Heart right ventricle (tissue), 16 donors: ENCODE results near the gene PTGS1. TPM values are rescaled to one million over a fixed set of nuclear protein-coding genes. Genes with fewer than 3 reads are reported as not detected.
A peak's percentile ranks its signal among the peaks of the same experiment; 100 is the strongest.

Experiments used
- ATAC-seq, 8 donors: fragments of 200-7000 bp; cut with Tn5 transposase; one replicate each; pipeline ENCODE4 v1.9.1; 2020; ENCODE audit warnings: mild to moderate bottlenecking in 8 of 8, moderate library complexity in 8 of 8, moderate number of reproducible peaks in 1 of 8
- DNase-seq, 2 donors: peaks; one replicate each; pipeline ENCODE4 v3.0.0-alpha.2; 2020
- H3K27ac ChIP-seq, 10 donors: fragments of 200-600 bp; sonication (generic) in 2 of 10; one replicate each; pipeline versions ENCODE4 v1.5.0 to v1.8.0; 2020 to 2022; ENCODE audit warnings: mild to moderate bottlenecking in 3 of 10
- H3K27me3 ChIP-seq, 7 donors: fragments of 200-600 bp; one replicate each; pipeline ENCODE4 v1.8.0; 2021 to 2022; ENCODE audit warnings: mild to moderate bottlenecking in 2 of 7
- H3K36me3 ChIP-seq, 9 donors: fragments of 200-600 bp; sonication (generic) in 1 of 9; one replicate each; pipeline versions ENCODE4 v1.5.0 to v1.8.0; 2020 to 2022; ENCODE audit warnings: mild to moderate bottlenecking in 2 of 9
- H3K4me1 ChIP-seq, 9 donors: fragments of 200-600 bp; sonication (generic) in 1 of 9; one replicate each; pipeline versions ENCODE4 v1.5.0 to v1.8.0; 2020 to 2022; ENCODE audit warnings: mild to moderate bottlenecking in 4 of 9
- H3K4me3 ChIP-seq, 10 donors: fragments of 200-600 bp; sonication (generic) in 2 of 10; one replicate each; pipeline versions ENCODE4 v1.5.0 to v1.8.0; 2020 to 2022; ENCODE audit warnings: mild to moderate bottlenecking in 7 of 10, moderate library complexity in 2 of 10
- H3K9me3 ChIP-seq, 11 donors: fragments of 200-600 bp in 10 of 11; sonication (generic) in 2 of 11; one replicate each; pipeline versions ENCODE4 v1.5.0 to v1.8.0; 2013 to 2022; ENCODE audit warnings: mild to moderate bottlenecking in 2 of 11, control low read depth in 1 of 11, moderate library complexity in 1 of 11
- WGBS, 2 donors: extraction: QIAGEN DNeasy Blood & Tissue Kit; methylation state at CpG; one replicate each; pipeline ENCODE4 v1.1.7; 2013; ENCODE audit warnings: inconsistent platforms in 1 of 2; 5-methylcytosine and 5-hydroxymethylcytosine counted together
- intact Hi-C, 10 donors: fragments of 100-400 bp; cut with DNase I; formaldehyde crosslinking; loops; one replicate each; pipeline versions ENCODE4 v1.11.1 to v1.14.2; 2022
- polyA plus RNA-seq, 2 donors: library from polyadenylated mRNA; stranded (reverse); fragments of 200-250 nt; gene quantifications; one replicate each; pipeline ENCODE4 v1.2.3, GENCODE V29; 2013
- total RNA-seq, 10 donors: library from RNA; stranded (reverse); fragmentation: NEBNext Ultra II Directional in 3 of 10; extraction: Animal tissue kit (Norgen Biotek cat#: 25700) in 3 of 10; gene quantifications; one replicate each; pipeline versions ENCODE4 v1.2.1 to v1.2.4, GENCODE V29; 2021 to 2023
- TF ChIP-seq, protein P1 (sequence below), 9 donors: fragments of 200-600 bp; sonication (generic) in 2 of 9; IDR thresholded peaks; one replicate each; pipeline versions ENCODE4 v1.5.0 to v1.8.0; 2021 to 2022; ENCODE audit warnings: antibody characterized with exemption in 9 of 9, mild to moderate bottlenecking in 5 of 9, moderate library complexity in 1 of 9
- donor health status: Arrhythmogenic right ventricular cardiomyopathy.
- donor health status: ischemic (EF 13 %, LVEDD 7.1; RV severe dilation, severe dysfunction).
- donor health status: healthy with polysubstance abuse.
- donor health status: DM: no; HTN: yes; CAD: no.
- donor health status: DM: no; HTN: no; CAD: no.
- donor health status: ischemic (EF 25% LVEDD 6.9; RV normal size, moderate dysfunction).
- donor health status: ischemic (EF 25% LVEDD 5.7; RV mildly dilated, moderate dysfunction).
- donor health status: healthy.
- donor health status: DM: yes; HTN: yes; CAD: no.
- donor health status: Ischemic cardiomyopathy.
- donor health status: ischemic (EF 35%, LVEDD 5.7; RV mildly dilated, moderate dysfunction).
- donor health status: nonischemic (EF 11% LVEDD 7.7; RV severe dilation, severe dysfunction).
- donor health status: DM: yes; HTN: yes; CAD: no.
- donor health status: PGD.
- donor health status: ischemic (EF 29% LVEDD 5.4; RV normal size, mild dysfunction).
- donor health status: nonischemic (EF 23%, LVEDD 6.1; RV moderate dilation, normal function).

The PTGS1 gene
- total and polyA plus RNA-seq, 12 donors, result 0.95 to 15.6 (median 3.2) TPM

DNA sequence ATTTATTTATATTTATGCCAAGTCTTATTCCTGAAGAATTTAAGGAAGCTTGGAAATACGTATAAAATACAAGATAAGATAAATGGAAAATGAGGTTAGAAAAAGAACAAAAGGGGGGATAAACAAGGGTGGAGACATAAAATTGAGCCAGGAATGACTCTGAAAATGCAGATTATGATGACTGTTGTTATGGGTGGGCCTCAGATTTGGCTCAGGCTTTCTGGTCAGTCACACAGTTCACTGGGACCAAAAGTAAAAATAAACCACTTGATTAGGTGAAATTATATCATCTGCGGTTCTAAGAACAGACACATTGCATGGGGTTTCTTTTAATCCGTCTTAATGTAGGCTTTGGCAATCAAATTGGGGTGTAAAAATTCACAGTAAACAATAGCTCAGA lies 55.9 kb downstream of the PTGS1 start:
- DNase-seq, result no peak
- TF ChIP-seq, protein P1, sequence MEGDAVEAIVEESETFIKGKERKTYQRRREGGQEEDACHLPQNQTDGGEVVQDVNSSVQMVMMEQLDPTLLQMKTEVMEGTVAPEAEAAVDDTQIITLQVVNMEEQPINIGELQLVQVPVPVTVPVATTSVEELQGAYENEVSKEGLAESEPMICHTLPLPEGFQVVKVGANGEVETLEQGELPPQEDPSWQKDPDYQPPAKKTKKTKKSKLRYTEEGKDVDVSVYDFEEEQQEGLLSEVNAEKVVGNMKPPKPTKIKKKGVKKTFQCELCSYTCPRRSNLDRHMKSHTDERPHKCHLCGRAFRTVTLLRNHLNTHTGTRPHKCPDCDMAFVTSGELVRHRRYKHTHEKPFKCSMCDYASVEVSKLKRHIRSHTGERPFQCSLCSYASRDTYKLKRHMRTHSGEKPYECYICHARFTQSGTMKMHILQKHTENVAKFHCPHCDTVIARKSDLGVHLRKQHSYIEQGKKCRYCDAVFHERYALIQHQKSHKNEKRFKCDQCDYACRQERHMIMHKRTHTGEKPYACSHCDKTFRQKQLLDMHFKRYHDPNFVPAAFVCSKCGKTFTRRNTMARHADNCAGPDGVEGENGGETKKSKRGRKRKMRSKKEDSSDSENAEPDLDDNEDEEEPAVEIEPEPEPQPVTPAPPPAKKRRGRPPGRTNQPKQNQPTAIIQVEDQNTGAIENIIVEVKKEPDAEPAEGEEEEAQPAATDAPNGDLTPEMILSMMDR (IDR thresholded peaks at IDR 0.05), result no peak
- H3K4me3 ChIP-seq, result no peak overlapping the region
- WGBS, 2 donors, result 57 to 63% methylated on average over 3 of the region's 3 CpGs
- H3K9me3 ChIP-seq, result peaks cover 0 to 18% (median 0%) of the 10 kb centered on the region in 11 donors
- no peak overlapping the region for H3K27ac ChIP-seq
- peak in 2 of 8 donors; percentile 35 to 55 for ATAC-seq
- H3K27me3 ChIP-seq, result no peaks in the 10 kb centered on the region
- H3K36me3 ChIP-seq, result no peaks in the 10 kb centered on the region
- H3K4me1 ChIP-seq, result no peaks in the 10 kb centered on the region
- intact Hi-C loops, result no loop called here

DNA sequence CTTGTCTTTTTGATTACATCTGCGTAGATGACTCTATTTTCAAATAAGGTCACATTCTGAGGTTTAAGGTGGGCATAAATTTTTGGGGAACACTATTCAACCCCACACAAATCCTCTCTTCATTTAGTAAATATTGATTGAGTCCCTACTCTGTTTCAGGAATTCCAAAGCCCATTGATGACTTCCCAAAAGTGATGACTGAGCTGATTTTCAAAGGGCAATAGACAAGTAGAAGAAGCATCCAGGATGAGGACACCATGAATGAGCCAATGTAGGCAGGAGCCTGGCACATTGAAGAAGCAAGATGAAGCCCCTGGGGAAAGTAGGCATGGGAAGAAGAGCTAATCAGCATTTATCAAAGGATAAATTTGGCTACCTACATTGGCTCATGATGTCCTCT lies 71.7 kb downstream of the PTGS1 start:
- no peaks in the 10 kb centered on the region for H3K36me3 ChIP-seq
- H3K27ac ChIP-seq, result no peak overlapping the region
- DNase-seq (no peak), ATAC-seq (no peak)
- 56 to 72% methylated on average over 1 of the region's 1 CpG for WGBS, 2 donors
- intact Hi-C loops, result no loop called here
- H3K4me3 ChIP-seq, result no peak overlapping the region
- H3K27me3 ChIP-seq, result peaks cover 0 to 6% (median 0%) of the 10 kb centered on the region in 7 donors
- H3K4me1 ChIP-seq, result peaks cover 0 to 4% (median 0%) of the 10 kb centered on the region in 9 donors
- TF ChIP-seq, protein P1 (IDR thresholded peaks at IDR 0.05), result no peak
- peaks cover 0 to 14% (median 4%) of the 10 kb centered on the region in 11 donors for H3K9me3 ChIP-seq

DNA sequence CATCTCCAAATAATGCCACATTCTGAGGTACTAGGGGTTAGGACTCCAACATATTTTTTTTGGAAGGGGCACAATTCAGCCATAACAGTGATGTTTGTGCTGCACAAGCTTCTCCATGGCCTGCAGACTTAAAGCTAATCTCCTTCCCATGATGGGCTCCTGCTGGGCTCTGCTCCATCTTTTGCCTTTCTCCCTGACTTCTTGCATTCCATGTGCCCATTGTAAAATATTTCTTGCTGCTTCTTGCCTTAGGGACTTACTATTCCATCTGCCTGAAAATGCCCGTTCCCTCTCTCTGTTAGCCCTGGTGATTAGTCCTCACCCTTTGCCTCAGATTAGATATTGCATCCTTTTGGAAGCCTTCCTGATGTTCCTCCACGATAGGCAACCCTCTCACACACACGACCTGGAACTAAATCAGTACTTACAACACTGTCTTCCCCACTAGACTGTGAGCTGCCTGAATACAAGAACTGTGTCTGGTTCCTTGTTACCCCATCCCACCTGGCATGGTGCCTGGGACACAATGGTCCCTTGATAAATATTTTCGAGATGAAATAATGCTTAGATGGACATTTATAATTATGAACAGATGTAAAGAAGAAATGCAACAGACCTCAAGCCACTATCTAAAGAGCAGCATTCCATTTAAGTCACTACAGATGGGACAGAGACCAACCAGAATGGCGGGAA lies 73.4 kb downstream of the PTGS1 start:
- no peak for DNase-seq
- TF ChIP-seq, protein P1 (IDR thresholded peaks at IDR 0.05), result no peak
- Histone ChIP-seq H3K36me3 (no peaks in the 10 kb centered on the region), H3K4me3 (no peak overlapping the region), H3K4me1 (peaks cover 0 to 4% (median 0%) of the 10 kb centered on the region in 9 donors), H3K9me3 (peaks cover 0 to 22% (median 4%) of the 10 kb centered on the region in 11 donors), H3K27me3 (peaks cover 0 to 6% (median 0%) of the 10 kb centered on the region in 7 donors), H3K27ac (no peak overlapping the region)
- intact Hi-C loops, result no loop called here
- WGBS, 2 donors, result 49 to 56% methylated on average over 5 of the region's 5 CpGs
- ATAC-seq, result peak in 1 of 8 donors; percentile 75

Other genes with a start within 250 kb of the PTGS1 start
- 100 to 1,000 TPM; 222 to 327 (median 310) TPM for gene NDUFA8, start 211.2 kb upstream of the PTGS1 start, total RNA-seq
- gene NDUFA8, start 211.2 kb upstream of the PTGS1 start, polyA plus RNA-seq, result 100 to 1,000 TPM; 371 to 739 TPM
- gene MORN5, start 211.1 kb upstream of the PTGS1 start, total RNA-seq, result not detected
- not detected for gene MORN5, start 211.1 kb upstream of the PTGS1 start, polyA plus RNA-seq
- 1 to 10 TPM; 1.9 to 9.4 (median 4.8) TPM for gene LHX6, start 142.1 kb upstream of the PTGS1 start, total RNA-seq
- 1 to 10 TPM; 7.3 to 7.5 TPM for gene LHX6, start 142.1 kb upstream of the PTGS1 start, polyA plus RNA-seq
- 10 to 100 TPM; 36.2 to 47.6 (median 43.4) TPM for gene RBM18, start 106.2 kb upstream of the PTGS1 start, total RNA-seq
- 10 to 100 TPM in 1 of 2 donors, 1 to 10 TPM in 1; 6.0 to 13.6 TPM for gene RBM18, start 106.2 kb upstream of the PTGS1 start, polyA plus RNA-seq
- 10 to 100 TPM; 30.3 to 45.9 (median 39.1) TPM for gene MRRF, start 106.1 kb upstream of the PTGS1 start, total RNA-seq
- 10 to 100 TPM; 35.0 to 37.7 TPM for gene MRRF, start 106.1 kb upstream of the PTGS1 start, polyA plus RNA-seq
- not detected for gene OR1J1, start 106.9 kb downstream of the PTGS1 start, total RNA-seq
- gene OR1J1, start 106.9 kb downstream of the PTGS1 start, polyA plus RNA-seq, result not detected
- gene OR1J2, start 139.8 kb downstream of the PTGS1 start, total RNA-seq, result under 1 TPM in 1 of 10 donors, not detected in 9; 0.30 TPM
- not detected for gene OR1J2, start 139.8 kb downstream of the PTGS1 start, polyA plus RNA-seq
- gene OR1J4, start 148.1 kb downstream of the PTGS1 start, total RNA-seq, result not detected
- not detected for gene OR1J4, start 148.1 kb downstream of the PTGS1 start, polyA plus RNA-seq
- gene OR1N1, start 156.3 kb downstream of the PTGS1 start, total RNA-seq, result not detected
- gene OR1N1, start 156.3 kb downstream of the PTGS1 start, polyA plus RNA-seq, result not detected
- gene OR1N2, start 182.1 kb downstream of the PTGS1 start, total RNA-seq, result not detected
- gene OR1N2, start 182.1 kb downstream of the PTGS1 start, polyA plus RNA-seq, result not detected
- under 1 TPM in 1 of 10 donors, not detected in 9; 0.45 TPM for gene OR1L8, start 212.4 kb downstream of the PTGS1 start, total RNA-seq
- gene OR1L8, start 212.4 kb downstream of the PTGS1 start, polyA plus RNA-seq, result under 1 TPM in 1 of 2 donors, not detected in 1; 0.04 TPM
- not detected for gene OR1Q1, start 243.7 kb downstream of the PTGS1 start, total RNA-seq
- gene OR1Q1, start 243.7 kb downstream of the PTGS1 start, polyA plus RNA-seq, result not detected